GM12875 (cell line): ENCODE data around the gene DCLRE1A.

ENCODE experiments used
- H3K4me3 ChIP-seq: one replicate; pipeline ENCODE4 v1.5.1; 2011; ENCODE audit warnings: low read depth, low read length, control low read depth
- TF ChIP-seq, protein P1 (sequence below): IDR thresholded peaks from 2 replicates; pipeline ENCODE4 v1.5.1; 2011; ENCODE audit warnings: low read depth, mild to moderate bottlenecking, control low read depth, inconsistent platforms, low read length, moderate library complexity, borderline replicate concordance; ENCODE audit not compliant: insufficient read depth

Gene DCLRE1A

DNA sequence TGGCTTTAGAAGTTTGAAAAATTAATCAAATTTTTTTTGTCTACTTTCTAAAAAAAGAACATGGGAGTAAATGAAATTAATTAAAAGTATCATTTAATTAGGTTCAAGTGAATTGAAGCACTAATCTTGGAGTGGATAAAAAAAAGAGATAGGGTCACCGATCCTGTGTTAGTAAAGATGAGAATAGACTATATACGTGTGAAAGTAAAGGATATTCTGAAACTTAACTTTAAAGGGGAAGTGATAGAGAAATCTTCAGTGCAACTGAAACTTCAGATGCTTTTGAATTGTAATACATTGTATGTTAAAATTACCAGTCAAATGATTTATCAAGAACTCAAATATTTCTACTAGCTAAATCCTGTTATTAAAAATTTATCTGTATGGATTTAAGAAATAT is 5.4 kb upstream of the DCLRE1A start:
- H3K4me3 ChIP-seq, result no peak overlapping the region
- TF ChIP-seq, protein P1, sequence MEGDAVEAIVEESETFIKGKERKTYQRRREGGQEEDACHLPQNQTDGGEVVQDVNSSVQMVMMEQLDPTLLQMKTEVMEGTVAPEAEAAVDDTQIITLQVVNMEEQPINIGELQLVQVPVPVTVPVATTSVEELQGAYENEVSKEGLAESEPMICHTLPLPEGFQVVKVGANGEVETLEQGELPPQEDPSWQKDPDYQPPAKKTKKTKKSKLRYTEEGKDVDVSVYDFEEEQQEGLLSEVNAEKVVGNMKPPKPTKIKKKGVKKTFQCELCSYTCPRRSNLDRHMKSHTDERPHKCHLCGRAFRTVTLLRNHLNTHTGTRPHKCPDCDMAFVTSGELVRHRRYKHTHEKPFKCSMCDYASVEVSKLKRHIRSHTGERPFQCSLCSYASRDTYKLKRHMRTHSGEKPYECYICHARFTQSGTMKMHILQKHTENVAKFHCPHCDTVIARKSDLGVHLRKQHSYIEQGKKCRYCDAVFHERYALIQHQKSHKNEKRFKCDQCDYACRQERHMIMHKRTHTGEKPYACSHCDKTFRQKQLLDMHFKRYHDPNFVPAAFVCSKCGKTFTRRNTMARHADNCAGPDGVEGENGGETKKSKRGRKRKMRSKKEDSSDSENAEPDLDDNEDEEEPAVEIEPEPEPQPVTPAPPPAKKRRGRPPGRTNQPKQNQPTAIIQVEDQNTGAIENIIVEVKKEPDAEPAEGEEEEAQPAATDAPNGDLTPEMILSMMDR, result no peak

GRCh38 chr10:113858541-113858940 is 4.7 kb upstream of the DCLRE1A start:
- H3K4me3 ChIP-seq, result no peak overlapping the region
- TF ChIP-seq, protein P1, result no peak

DNA sequence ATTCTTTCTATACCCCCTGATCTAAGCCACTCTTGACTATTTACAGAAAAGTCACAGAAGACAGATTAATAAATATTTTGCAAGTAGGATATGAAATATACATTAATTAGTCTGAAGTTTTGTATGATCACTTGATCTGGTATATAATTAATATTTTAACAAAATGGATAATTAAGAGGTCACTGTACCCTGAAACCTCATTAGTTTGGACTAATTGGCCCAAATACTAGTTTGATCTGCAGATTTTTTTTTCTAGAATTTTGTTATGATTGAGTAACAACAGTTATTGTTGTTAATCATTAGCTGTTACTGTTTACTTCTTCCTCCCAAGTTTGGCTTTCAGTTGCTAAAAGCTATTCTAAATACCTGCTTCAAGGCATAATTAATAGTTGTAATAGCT is 3.3 kb upstream of the DCLRE1A start:
- H3K4me3 ChIP-seq, result peak overlapping the region; percentile 91
- TF ChIP-seq, protein P1, result no peak

DNA sequence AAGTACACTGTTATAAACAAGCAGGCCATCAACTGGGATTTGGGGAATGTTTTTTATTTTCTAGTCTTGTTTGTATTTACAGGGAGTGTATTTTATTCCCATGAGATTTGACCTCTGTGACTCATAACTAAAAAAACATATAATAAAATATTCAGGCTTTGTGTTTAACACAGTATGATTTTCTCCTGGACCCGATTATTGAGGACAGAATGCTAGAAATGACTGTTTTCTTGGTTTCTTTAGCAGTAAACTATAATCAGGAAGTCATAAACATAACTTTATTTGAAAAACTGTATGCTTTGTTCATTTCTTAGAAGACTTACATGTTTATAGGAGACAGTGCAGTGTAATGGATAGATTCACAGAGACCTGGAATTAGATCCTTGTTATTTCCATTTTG is 2.7 kb upstream of the DCLRE1A start:
- H3K4me3 ChIP-seq, result peak overlapping the region; percentile 91
- TF ChIP-seq, protein P1, result no peak

DNA sequence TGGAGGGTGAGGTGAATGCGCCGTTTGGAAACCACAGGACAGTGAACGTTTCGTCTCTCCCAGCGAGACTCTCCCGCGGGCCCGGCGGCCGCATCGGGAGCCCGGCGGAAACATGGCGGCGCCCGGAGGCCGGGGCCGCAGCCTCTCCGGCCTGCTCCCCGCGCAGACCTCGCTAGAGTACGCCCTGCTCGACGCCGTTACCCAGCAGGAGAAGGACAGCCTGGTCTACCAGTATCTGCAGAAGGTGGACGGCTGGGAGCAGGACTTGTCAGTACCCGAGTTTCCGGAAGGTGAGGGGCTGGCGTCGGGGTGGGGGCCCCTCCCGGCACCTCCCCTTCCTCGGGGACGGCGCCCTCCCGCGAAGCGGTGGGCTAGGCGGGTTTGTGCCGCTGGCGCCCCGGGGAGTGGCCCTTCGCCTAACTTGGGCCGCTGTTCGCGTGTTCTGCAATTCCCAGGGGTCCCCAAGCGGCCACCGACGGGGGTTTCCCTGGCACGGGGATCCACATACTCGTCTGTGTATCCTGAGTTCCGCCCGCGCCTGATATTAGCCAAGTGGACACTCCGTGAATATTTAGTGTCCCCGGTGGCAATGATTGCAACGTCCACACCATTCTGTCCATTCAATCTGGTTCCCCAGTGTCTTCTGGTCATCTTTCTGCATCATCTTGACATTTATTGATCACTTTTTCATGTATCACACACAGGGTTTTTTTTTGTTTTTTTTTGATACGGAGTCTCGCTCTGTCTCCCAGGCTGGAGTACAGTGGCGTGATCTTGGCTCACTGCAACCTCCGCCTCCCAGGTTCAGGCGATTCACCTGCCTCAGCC is 1.1 kb upstream of the DCLRE1A start:
- H3K4me3 ChIP-seq, result peak overlapping the region; percentile 91
- TF ChIP-seq, protein P1, result no peak

DNA sequence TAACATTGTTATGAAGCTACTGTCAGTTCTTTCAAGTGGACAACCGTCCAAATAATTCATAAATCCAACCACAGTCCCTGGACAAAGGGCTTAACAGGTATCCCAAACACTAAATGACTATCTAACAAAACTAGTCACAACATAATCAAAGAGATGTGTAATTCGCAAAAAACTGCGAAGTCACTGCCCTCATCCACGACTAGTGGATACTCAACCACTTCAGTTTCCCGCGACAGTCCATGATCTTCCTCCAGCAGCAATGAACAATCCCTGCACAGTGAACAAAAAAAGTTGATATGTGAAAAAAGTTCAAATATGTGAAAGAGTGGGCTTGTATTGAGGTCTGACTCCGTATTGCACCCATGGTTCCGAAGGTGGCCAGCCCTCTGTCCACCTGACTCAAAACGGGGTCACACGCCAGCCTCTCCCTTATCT is 287 bp downstream of the DCLRE1A start:
- TF ChIP-seq, protein P1, result no peak
- H3K4me3 ChIP-seq, result peak overlapping the region; percentile 91

- TF ChIP-seq, protein P1, result no peak
- H3K4me3 ChIP-seq, result no peak overlapping the region
Observed at GRCh38 chr10:113849946-113850345, 3.9 kb downstream of the DCLRE1A start.
